ENCODE results near the gene SEMA3F.

SEMA3F gene

DNA sequence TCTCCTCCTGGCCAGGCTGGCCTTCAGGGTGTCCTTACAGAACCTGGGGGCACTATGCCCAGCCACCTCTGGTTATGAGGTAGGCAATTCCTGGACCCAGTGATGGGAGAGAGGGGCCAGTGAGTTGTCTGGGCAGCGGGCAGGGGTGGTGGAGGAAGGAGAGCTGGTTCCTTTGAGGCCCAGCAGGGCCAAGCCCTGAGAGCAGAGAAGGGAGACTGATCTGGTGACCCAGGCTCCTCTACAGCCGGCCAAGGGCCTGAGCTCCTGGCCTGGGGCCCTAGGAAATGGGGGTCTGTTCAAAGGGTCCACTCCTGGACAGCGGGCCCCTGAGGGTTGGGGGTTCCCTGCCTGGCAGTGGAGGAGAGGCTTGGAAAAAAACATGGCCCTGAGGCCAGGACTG lies 57.8 kb downstream of the SEMA3F start:
- no peak for TF ChIP-seq CTCF (IDR thresholded peaks at IDR 0.05; ENCODE audit: low read depth, low read length)
- no peak overlapping the region for H3K4me3 ChIP-seq (replicated peaks in 1 of 2; ENCODE audit: low read depth in 2 of 2, low read length in 2 of 2)
- DNase-seq (ENCODE audit: low read depth in 2 of 2): no peak

DNA sequence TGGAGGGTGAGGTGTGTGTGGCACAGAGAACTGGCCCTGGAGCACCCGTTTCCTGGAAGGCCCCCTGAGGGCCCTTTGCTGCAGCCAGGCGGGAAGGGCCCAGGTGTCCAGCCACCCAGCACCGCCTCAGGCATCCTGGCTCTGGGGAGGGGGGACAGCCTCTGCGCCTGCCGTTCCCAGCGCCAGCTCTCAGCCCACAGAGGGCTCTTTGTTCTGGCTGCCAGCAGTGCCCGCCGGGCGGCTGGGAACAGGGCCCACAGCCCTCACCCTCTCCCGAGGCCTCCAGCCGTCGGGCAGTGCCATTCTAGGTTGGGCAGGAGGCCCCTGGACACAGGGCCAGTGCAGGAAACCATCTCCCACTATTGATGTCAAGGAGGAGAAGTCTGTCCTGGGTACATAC lies 58.2 kb downstream of the SEMA3F start:
- H3K4me3 ChIP-seq (replicated peaks in 1 of 2; ENCODE audit: low read depth in 2 of 2, low read length in 2 of 2): no peak overlapping the region
- TF ChIP-seq CTCF (IDR thresholded peaks at IDR 0.05; ENCODE audit: low read depth, low read length): no peak
- DNase-seq (ENCODE audit: low read depth in 2 of 2): no peak

DNA sequence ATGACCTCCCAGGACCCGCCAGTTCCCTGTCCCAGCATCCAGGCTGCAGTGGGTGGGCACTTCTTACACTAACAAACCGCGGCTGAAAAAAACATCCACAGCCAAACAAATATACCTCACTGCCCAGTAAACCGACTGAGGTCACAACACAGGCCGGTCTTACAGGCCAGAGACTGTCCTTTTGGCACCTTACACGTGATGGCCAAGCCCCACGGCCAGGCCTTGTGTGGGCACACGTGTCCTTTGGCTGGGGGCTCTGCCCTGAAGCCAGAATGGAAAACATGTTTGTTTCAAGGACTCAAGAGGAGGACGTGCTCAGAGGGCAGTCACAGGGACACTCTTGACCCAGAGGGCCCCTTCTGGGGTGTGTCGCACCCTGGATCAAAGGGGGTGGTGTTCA lies 59.7 kb downstream of the SEMA3F start:
- no peak for TF ChIP-seq CTCF (IDR thresholded peaks at IDR 0.05; ENCODE audit: low read depth, low read length)
- H3K4me3 ChIP-seq (replicated peaks in 1 of 2; ENCODE audit: low read depth in 2 of 2, low read length in 2 of 2): no peak overlapping the region
- DNase-seq (ENCODE audit: low read depth in 2 of 2): no peak

- DNase-seq (ENCODE audit: low read depth in 2 of 2): no peak
- no peak for TF ChIP-seq CTCF (IDR thresholded peaks at IDR 0.05; ENCODE audit: low read depth, low read length)
- H3K4me3 ChIP-seq (replicated peaks in 1 of 2; ENCODE audit: low read depth in 2 of 2, low read length in 2 of 2): no peak overlapping the region
Observed at GRCh38 chr3:50215529-50215928, 60.4 kb downstream of the SEMA3F start.

GRCh38 chr3:50217681-50218080 lies 62.6 kb downstream of the SEMA3F start:
- H3K4me3 ChIP-seq (replicated peaks in 1 of 2; ENCODE audit: low read depth in 2 of 2, low read length in 2 of 2): no peak overlapping the region
- DNase-seq (ENCODE audit: low read depth in 2 of 2): no peak

DNA sequence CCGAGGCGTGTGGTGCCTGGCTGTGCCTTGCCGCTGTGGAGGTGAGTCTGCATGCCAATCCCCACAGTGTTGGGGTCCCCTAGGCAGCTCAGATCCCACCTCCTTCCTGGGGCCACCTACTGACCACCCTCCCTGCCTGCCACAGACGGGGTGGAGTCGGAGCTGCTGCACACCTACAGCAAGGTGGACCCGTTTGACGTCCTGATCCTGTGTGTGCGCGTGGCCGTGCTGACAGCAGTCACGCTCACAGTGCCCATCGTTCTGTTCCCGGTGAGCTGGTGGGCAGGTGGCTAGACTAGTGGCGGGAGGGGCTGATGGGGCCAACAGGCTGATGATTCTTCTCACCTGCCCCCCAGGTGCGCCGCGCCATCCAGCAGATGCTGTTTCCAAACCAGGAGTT lies 63.3 kb downstream of the SEMA3F start:
- no peak for DNase-seq (ENCODE audit: low read depth in 2 of 2)
- TF ChIP-seq CTCF (IDR thresholded peaks at IDR 0.05; ENCODE audit: low read depth, low read length): no peak
- no peak overlapping the region for H3K4me3 ChIP-seq (replicated peaks in 1 of 2; ENCODE audit: low read depth in 2 of 2, low read length in 2 of 2)

More at GRCh38 chr3:50217681-50218080, 62.6 kb downstream of the SEMA3F start:
- no peak for TF ChIP-seq CTCF (IDR thresholded peaks at IDR 0.05; ENCODE audit: low read depth, low read length)

- no peak overlapping the region for H3K4me3 ChIP-seq (replicated peaks in 1 of 2; ENCODE audit: low read depth in 2 of 2, low read length in 2 of 2)
- DNase-seq (ENCODE audit: low read depth in 2 of 2): no peak
- TF ChIP-seq CTCF (IDR thresholded peaks at IDR 0.05; ENCODE audit: low read depth, low read length): no peak
Observed at GRCh38 chr3:50219285-50219684, 64.2 kb downstream of the SEMA3F start.
